HepG2 (cell line): ENCODE results near the gene JCAD. TPM values are rescaled to one million over a fixed set of nuclear protein-coding genes. Genes with fewer than 3 reads are reported as not detected.

Experiments
- ATAC-seq: fragments of 200-7000 bp; cut with Tn5 transposase; 3 replicates; pipeline ENCODE4 v1.9.1; 2020; ENCODE audit warnings: mild to moderate bottlenecking, moderate library complexity
- BruUV-seq: library from RNA; stranded (reverse); fragments of 400-500 nt; replicated peaks from 2 replicates; lab custom pipeline; 2021; lab: Mats Ljungman, UMichigan
- CTCF ChIA-PET: fragments of 300-600 bp; formaldehyde crosslinking; extraction: SDS; loops from one replicate; lab custom pipeline; 2021; ENCODE audit warnings: low total read pairs, inconsistent platforms, low intra/inter-chr PET ratio; lab: Yijun Ruan, JAX
- POLR2A ChIA-PET: fragments of 350-600 bp; sonication (Branson Sonifier 250); formaldehyde crosslinking; loops from one replicate; lab custom pipeline; 2020; ENCODE audit warnings: antibody characterized with exemption, inconsistent platforms; lab: Yijun Ruan, JAX
- DNase-seq: peaks from one replicate; pipeline ENCODE4 v3.0.0-alpha.2; 2015; ENCODE audit warnings: low spot score
- FAIRE-seq: peaks from 3 replicates; lab custom pipeline; 2011; peaks lifted over from hg19 to GRCh38; lab: Jason Lieb, UNC
- H2AFZ ChIP-seq: one replicate; pipeline ENCODE4 v1.6.1; 2011; ENCODE audit warnings: low read length, inconsistent platforms
- H3K27ac ChIP-seq: fragments of 300-600 bp; 3 replicates; pipeline ENCODE4 v1.8.0; 2011; ENCODE audit warnings: mixed run types, mild to moderate bottlenecking, mixed read lengths, low read length, inconsistent platforms; ENCODE audit not compliant: insufficient read depth; ENCODE audit errors: extremely low read length
- H3K27me3 ChIP-seq, 2 experiments: fragments of 200-600 bp in 1 of 2; 2 replicates in 1 of 2; 3 replicates in 1 of 2; pipeline versions ENCODE4 v1.6.0 to v1.8.0; 2011; ENCODE audit warnings: low read length in 2 of 2, mild to moderate bottlenecking in 2 of 2, moderate library complexity in 2 of 2, inconsistent platforms in 1 of 2; ENCODE audit not compliant: insufficient read depth in 2 of 2, control insufficient read depth in 1 of 2
- H3K36me3 ChIP-seq, 2 experiments: fragments of 200-600 bp in 1 of 2; replicated peaks in 1 of 2; 2 replicates in 1 of 2; 3 replicates in 1 of 2; pipeline versions ENCODE4 v1.5.1 to v1.8.0; 2011; ENCODE audit warnings: low read length in 2 of 2, inconsistent platforms in 1 of 2; ENCODE audit not compliant: insufficient read depth in 2 of 2, control insufficient read depth in 1 of 2
- H3K4me1 ChIP-seq: 2 replicates; pipeline ENCODE4 v1.5.1; 2012; ENCODE audit warnings: low read length, inconsistent platforms; ENCODE audit not compliant: insufficient read depth
- H3K4me2 ChIP-seq: 2 replicates; pipeline ENCODE4 v1.6.0; 2011; ENCODE audit warnings: low read depth, low read length, inconsistent platforms
- H3K4me3 ChIP-seq, 3 experiments: fragments of 200-600 bp in 1 of 3; sonication (generic), shearing (Covaris generic) in 1 of 3; replicated peaks in 1 of 3; 2 replicates each; pipeline ENCODE4 v1.5.1; 2011 to 2016; ENCODE audit warnings: low read length in 3 of 3, inconsistent platforms in 2 of 3, low read depth in 2 of 3, mild to moderate bottlenecking in 2 of 3, control low read depth in 1 of 3, mixed read lengths in 1 of 3; ENCODE audit not compliant: insufficient read depth in 1 of 3
- H3K79me2 ChIP-seq: one replicate; pipeline ENCODE4 v1.6.1; 2011; ENCODE audit warnings: low read length, inconsistent platforms; ENCODE audit not compliant: insufficient read depth
- H3K9ac ChIP-seq: 2 replicates; pipeline ENCODE4 v1.6.0; 2011; ENCODE audit warnings: mild to moderate bottlenecking, low read depth, low read length, inconsistent platforms; ENCODE audit not compliant: insufficient read depth
- H3K9me3 ChIP-seq: 2 replicates; pipeline ENCODE4 v1.5.1; 2012; ENCODE audit warnings: mild to moderate bottlenecking, low read length
- H4K20me1 ChIP-seq: 2 replicates; pipeline ENCODE4 v1.6.0; 2011; ENCODE audit warnings: inconsistent platforms, mild to moderate bottlenecking, low read length, moderate library complexity; ENCODE audit not compliant: insufficient read depth
- GRHL1 ChIP-seq: sonication (generic); formaldehyde crosslinking; conservative IDR thresholded peaks from 2 replicates; pipeline ENCODE4 v1.8.0; 2022; ENCODE audit warnings: missing genetic modification reagents
- MLXIP ChIP-seq: sonication (generic); formaldehyde crosslinking; IDR thresholded peaks from 2 replicates; pipeline ENCODE4 v1.9.0; 2021; ENCODE audit warnings: missing genetic modification reagents, borderline replicate concordance
- SKIL ChIP-seq: sonication (generic); formaldehyde crosslinking; IDR thresholded peaks from 2 replicates; pipeline ENCODE4 v1.8.0; 2022; ENCODE audit warnings: missing genetic modification reagents, mild to moderate bottlenecking, moderate library complexity, borderline replicate concordance
- ZFP41 ChIP-seq: sonication (generic); formaldehyde crosslinking; IDR thresholded peaks from 2 replicates; pipeline ENCODE4 v1.4.0; 2020; ENCODE audit warnings: mild to moderate bottlenecking, missing genetic modification reagents, borderline replicate concordance
- ZNF280D ChIP-seq: sonication (generic); formaldehyde crosslinking; IDR thresholded peaks from 2 replicates; pipeline ENCODE4 v1.5.1; 2020; ENCODE audit warnings: mild to moderate bottlenecking, missing genetic modification reagents
- WGBS: methylation state at CpG from one replicate; pipeline ENCODE4 v1.1.6; 2017; ENCODE audit warnings: low lambda C conversion rate; 5-methylcytosine and 5-hydroxymethylcytosine counted together
- in situ Hi-C: cut with HindIII; loops from 2 replicates; pipeline ENCODE4 v1.10.0; 2017; ENCODE audit warnings: low pct_unique_long_range_greater_than_20kb; ENCODE audit not compliant: extremely low pct_ligation_motif_present
- intact Hi-C: fragments of 100-400 bp; cut with micrococcal nuclease; formaldehyde crosslinking; loops from one replicate; pipeline ENCODE4 v1.10.0; 2022; ENCODE audit not compliant: unreplicated experiment
- polyA plus RNA-seq, 8 experiments: library from polyadenylated mRNA; depleted of rRNA in 3 of 8; stranded (reverse) in 7 of 8; unstranded in 1 of 8; fragments of >200 nt; fragmentation: Illumina TruSeq in 4 of 8; extraction: Trizol in 4 of 8; gene quantifications; 2 replicates each; pipeline versions ENCODE4 v1.2.1 to v1.2.3, GENCODE V29; 2011 to 2016; ENCODE audit warnings: low read depth in 4 of 8, missing spikeins in 1 of 8, mixed read lengths in 1 of 8; ENCODE audit not compliant: insufficient read depth in 1 of 8
- total RNA-seq, 5 experiments: library from RNA; depleted of rRNA; stranded (reverse); fragments of >200 nt; fragmentation: Illumina TruSeq; extraction: Trizol; gene quantifications; 2 replicates each; pipeline ENCODE4 v1.2.3, GENCODE V29; 2016; ENCODE audit warnings: low read depth in 1 of 5

Gene JCAD
- total and polyA plus RNA-seq, 2 of the 13 experiments (the other 11 are each of a cell fraction or from before 2014, with no cell fraction given), result 0.04 to 0.08 TPM

- H3K79me2 ChIP-seq, result no peaks in the 10 kb centered on the region
- H3K4me3 ChIP-seq, result no peak overlapping the region
- no peak for FAIRE-seq
- no peaks in the 10 kb centered on the region for H3K9me3 ChIP-seq
- peaks cover 0 to 1% of the 10 kb centered on the region in 2 experiments; a peak in 1 of 5 replicates for H3K27me3 ChIP-seq
- ATAC-seq, result no peak
- no peaks in the 10 kb centered on the region for H3K36me3 ChIP-seq
- WGBS, result 63% methylated on average over 10 of the region's 10 CpGs
- no peak for DNase-seq
- TF ChIP-seq ZFP41 (no peak), GRHL1 (no peak)
- ChIA-PET CTCF (no interaction called here), POLR2A (no interaction called here)
- intact Hi-C loops, result no loop called here
- H3K4me1 ChIP-seq, result 0 out of 2 replicates have a peak, but pooled peaks cover 7% of the 10 kb centered on the region
- in situ Hi-C loops, result no loop called here
- no peak overlapping the region for H2AFZ ChIP-seq
- H3K27ac ChIP-seq, result no peak overlapping the region
- no TSS peak for BruUV-seq
- no peak overlapping the region for H3K9ac ChIP-seq
- no peaks in the 10 kb centered on the region for H4K20me1 ChIP-seq
- no peak overlapping the region for H3K4me2 ChIP-seq
These were observed 21.6 kb downstream of the JCAD start for GRCh38 chr10:30037620-30038336.

- no peak overlapping the region for H3K27ac ChIP-seq
- H3K4me3 ChIP-seq, result no peak overlapping the region
- WGBS, result 64% methylated on average over 5 of the region's 8 CpGs
- no peaks in the 10 kb centered on the region; a peak in 2 of 5 replicates for H3K27me3 ChIP-seq
- in situ Hi-C loops, result no loop called here
- H4K20me1 ChIP-seq, result no peaks in the 10 kb centered on the region
- H3K9me3 ChIP-seq, result no peaks in the 10 kb centered on the region
- H3K4me1 ChIP-seq, result 0 out of 2 replicates have a peak, but pooled peaks cover 7% of the 10 kb centered on the region
- FAIRE-seq (no peak), ATAC-seq (no peak), DNase-seq (no peak)
- H3K36me3 ChIP-seq, result no peaks in the 10 kb centered on the region
- ChIA-PET CTCF (no interaction called here), POLR2A (no interaction called here)
- no TSS peak for BruUV-seq
- H3K4me2 ChIP-seq, result no peak overlapping the region
- no peaks in the 10 kb centered on the region for H3K79me2 ChIP-seq
- no peak overlapping the region for H3K9ac ChIP-seq
- H2AFZ ChIP-seq, result no peak overlapping the region
- intact Hi-C loops, result no loop called here
- TF ChIP-seq ZNF280D (CRISPR knock-in tag), result no peak
- no peak for TF ChIP-seq MLXIP (CRISPR knock-in tag)
- no peak for TF ChIP-seq SKIL (CRISPR knock-in tag)
These were observed 22.6 kb downstream of the JCAD start for GRCh38 chr10:30036811-30037210.
